ENCODE measurements around the gene DUS1L.

The DUS1L gene

GRCh38 chr17:82012640-82013295 lies 52.8 kb downstream of the DUS1L start:
- no peak for DNase-seq (ENCODE audit: low read depth in 2 of 2)

GRCh38 chr17:82012261-82012639 lies 53.4 kb downstream of the DUS1L start:
- DNase-seq (ENCODE audit: low read depth in 2 of 2), result no peak

- no peak for DNase-seq (ENCODE audit: low read depth in 2 of 2)
Measured at GRCh38 chr17:82011617-82012187, 53.9 kb downstream of the DUS1L start.

GRCh38 chr17:82010575-82011525 lies 54.8 kb downstream of the DUS1L start:
- DNase-seq (ENCODE audit: low read depth in 2 of 2), result no peak

GRCh38 chr17:82009413-82009812 lies 56.2 kb downstream of the DUS1L start:
- DNase-seq (ENCODE audit: low read depth in 2 of 2), result no peak

GRCh38 chr17:82008941-82009405 lies 56.6 kb downstream of the DUS1L start:
- no peak for DNase-seq (ENCODE audit: low read depth in 2 of 2)

- no peak for DNase-seq (ENCODE audit: low read depth in 2 of 2)
Measured at GRCh38 chr17:82008258-82008940, 57.2 kb downstream of the DUS1L start.

Measured in stimulated activated CD4-positive, alpha-beta T cell treated with anti-CD3 and anti-CD28 coated beads, Interleukin-15, amount 100 ng/mL, for 48 hours (primary cell).